GM12878 (cell line): ENCODE measurements around the gene ADAMTSL3. TPM values are rescaled to one million over a fixed set of nuclear protein-coding genes. Genes with fewer than 3 reads are reported as not detected.

ENCODE experiments used
- ATAC-seq: fragments of 200-7000 bp; cut with Tn5 transposase; 3 replicates; pipeline ENCODE4 v1.9.1; 2020; ENCODE audit warnings: mild to moderate bottlenecking, moderate library complexity
- BruUV-seq: library from RNA; stranded (reverse); fragments of 400-500 nt; replicated peaks from 2 replicates; lab custom pipeline; 2021; lab: Mats Ljungman, UMichigan
- CTCF ChIA-PET: fragments of 300-600 bp; sonication (Branson Sonifier 250); formaldehyde crosslinking; extraction: SDS; loops from one replicate; lab custom pipeline; 2021; ENCODE audit warnings: inconsistent platforms; lab: Yijun Ruan, JAX
- POLR2A ChIA-PET: fragments of 350-600 bp; formaldehyde crosslinking; extraction: SDS; loops from one replicate; lab custom pipeline; 2021; ENCODE audit warnings: inconsistent platforms; lab: Charles Lee
- RAD21 ChIA-PET: fragments of 300-600 bp; sonication (Branson Sonifier 250); formaldehyde crosslinking; loops from one replicate; lab custom pipeline; 2023; ENCODE audit warnings: antibody characterized with exemption; ENCODE audit not compliant: unreplicated experiment; lab: Charles Lee
- SMC1A ChIA-PET: fragments of 300-600 bp; sonication (Branson Sonifier 250); formaldehyde crosslinking; loops from one replicate; lab custom pipeline; 2023; ENCODE audit not compliant: unreplicated experiment, uncharacterized antibody; lab: Charles Lee
- DNase-seq: peaks from one replicate; pipeline ENCODE4 v3.0.0-alpha.2; 2011; ENCODE audit warnings: low read depth, low spot score
- FAIRE-seq: peaks from 3 replicates; lab custom pipeline; 2011; peaks lifted over from hg19 to GRCh38; lab: Jason Lieb, UNC
- H2AFZ ChIP-seq: 2 replicates; pipeline ENCODE4 v1.6.0; 2011; ENCODE audit warnings: low read depth, low read length, control low read depth; ENCODE audit not compliant: control insufficient read depth
- H3K27ac ChIP-seq: 2 replicates; pipeline ENCODE4 v1.5.1; 2011; ENCODE audit warnings: control low read depth; ENCODE audit not compliant: control insufficient read depth, insufficient read depth
- H3K27me3 ChIP-seq, 2 experiments: replicated peaks in 1 of 2; 2 replicates each; pipeline versions ENCODE4 v1.6.0 to v1.6.1; 2011; ENCODE audit warnings: low read length in 1 of 2; ENCODE audit not compliant: control insufficient read depth in 2 of 2, insufficient read depth in 2 of 2
- H3K36me3 ChIP-seq, 2 experiments: 2 replicates each; pipeline ENCODE4 v1.5.1; 2011; ENCODE audit warnings: low read length in 1 of 2; ENCODE audit not compliant: control insufficient read depth in 2 of 2, insufficient read depth in 2 of 2
- H3K4me1 ChIP-seq: 2 replicates; pipeline ENCODE4 v1.6.1; 2011; ENCODE audit warnings: mild to moderate bottlenecking, low read length, moderate library complexity, mixed read lengths; ENCODE audit not compliant: control insufficient read depth, insufficient read depth
- H3K4me2 ChIP-seq: 2 replicates; pipeline ENCODE4 v1.6.0; 2011; ENCODE audit warnings: control low read depth; ENCODE audit not compliant: control insufficient read depth, insufficient read depth
- H3K4me3 ChIP-seq: fragments of 200-600 bp; sonication (generic); 2 replicates; pipeline ENCODE4 v1.5.1; 2016
- H3K79me2 ChIP-seq: 2 replicates; pipeline ENCODE4 v1.6.0; 2011; ENCODE audit warnings: low read length; ENCODE audit not compliant: control insufficient read depth, insufficient read depth
- H3K9ac ChIP-seq: 2 replicates; pipeline ENCODE4 v1.8.0; 2011; ENCODE audit warnings: low read length, control low read depth, mixed read lengths; ENCODE audit not compliant: control insufficient read depth, insufficient read depth
- H3K9me3 ChIP-seq: replicated peaks from 3 replicates; pipeline ENCODE4 v1.5.1; 2011; ENCODE audit warnings: mild to moderate bottlenecking, low read length; ENCODE audit not compliant: control insufficient read depth, insufficient read depth
- H4K20me1 ChIP-seq: 2 replicates; pipeline ENCODE4 v1.6.0; 2011; ENCODE audit not compliant: control insufficient read depth, insufficient read depth
- BHLHE40 ChIP-seq, 2 experiments: fragments of 450-650 bp in 1 of 2; IDR thresholded peaks; 2 replicates each; pipeline ENCODE4 v1.6.1; 2011 to 2017; ENCODE audit warnings: low read depth in 2 of 2, borderline replicate concordance in 1 of 2, improper control_type of control experiment in 1 of 2, low read length in 1 of 2, mild to moderate bottlenecking in 1 of 2
- GABPA ChIP-seq: IDR thresholded peaks from 2 replicates; pipeline ENCODE4 v1.6.1; 2014; ENCODE audit warnings: antibody characterized with exemption, low read depth, mild to moderate bottlenecking, inconsistent platforms
- HDAC2 ChIP-seq: fragments of 200-600 bp; sonication (generic); IDR thresholded peaks from 2 replicates; pipeline ENCODE4 v1.6.1; 2017
- IKZF1 ChIP-seq: fragments of 450-650 bp; conservative IDR thresholded peaks from 2 replicates; pipeline ENCODE4 v1.6.1; 2017; ENCODE audit warnings: antibody characterized with exemption, mild to moderate bottlenecking
- NFYB ChIP-seq: IDR thresholded peaks from 2 replicates; pipeline ENCODE4 v1.6.1; 2011; ENCODE audit warnings: low read depth, mild to moderate bottlenecking, low read length, improper control_type of control experiment, moderate library complexity; ENCODE audit not compliant: insufficient read depth
- PAX8 ChIP-seq: fragments of 450-650 bp; IDR thresholded peaks from 2 replicates; pipeline ENCODE4 v1.6.1; 2017; ENCODE audit warnings: mild to moderate bottlenecking, moderate library complexity
- POLR2AphosphoS5 ChIP-seq: IDR thresholded peaks from 2 replicates; pipeline ENCODE4 v1.6.1; 2011; ENCODE audit warnings: mild to moderate bottlenecking, low read length, inconsistent platforms
- RFX5 ChIP-seq: IDR thresholded peaks from 2 replicates; pipeline ENCODE4 v1.6.1; 2011; ENCODE audit warnings: low read depth, low read length, improper control_type of control experiment
- SRF ChIP-seq, 2 experiments: IDR thresholded peaks; 2 replicates each; pipeline ENCODE4 v1.6.1; 2011; ENCODE audit warnings: low read depth in 2 of 2, low read length in 2 of 2, mild to moderate bottlenecking in 1 of 2, moderate library complexity in 1 of 2
- TARDBP ChIP-seq: IDR thresholded peaks from 2 replicates; pipeline ENCODE4 v1.6.1; 2016; ENCODE audit warnings: borderline replicate concordance
- WGBS: methylation state at CpG from one replicate; pipeline ENCODE4 v1.1.6; 2016; ENCODE audit warnings: low lambda C conversion rate; ENCODE audit not compliant: insufficient replicate concordance, insufficient coverage; ENCODE audit errors: missing lambda C conversion rate; 5-methylcytosine and 5-hydroxymethylcytosine counted together
- in situ Hi-C: fragments of 300-500 bp; cut with MboI; formaldehyde crosslinking; loops from 9 replicates; pipeline ENCODE4 v1.14.3; 2018; ENCODE audit warnings: mixed read lengths
- intact Hi-C: fragments of 100-400 bp; cut with micrococcal nuclease; formaldehyde crosslinking; loops from one replicate; pipeline ENCODE4 v1.14.2; 2022; ENCODE audit not compliant: unreplicated experiment
- polyA plus RNA-seq, 11 experiments: library from polyadenylated mRNA; depleted of rRNA in 4 of 11; unstranded in 6 of 11; stranded (reverse) in 5 of 11; fragments of >200 nt; fragmentation: Nextera tagmentation in 4 of 11; fragmentation: Illumina TruSeq in 1 of 11; extraction: Ambion mirVana in 4 of 11; extraction: Trizol in 1 of 11; gene quantifications; 1 replicate in 1 of 11; 2 replicates in 10 of 11; pipeline versions ENCODE4 v1.2.1 to v1.2.3, GENCODE V29; 2011 to 2016; ENCODE audit warnings: inconsistent platforms in 2 of 11, missing spikeins in 2 of 11, low read depth in 1 of 11
- total RNA-seq, 4 experiments: library from RNA; depleted of rRNA in 3 of 4; stranded (reverse); fragments of >200 nt in 3 of 4; fragmentation: Illumina TruSeq in 1 of 4; extraction: Trizol in 1 of 4; gene quantifications; 2 replicates each; pipeline versions ENCODE4 v1.2.1 to v1.2.3, GENCODE V29; 2013 to 2021
- TF ChIP-seq, protein P1 (sequence below): fragments of 450-650 bp; conservative IDR thresholded peaks from 2 replicates; pipeline ENCODE4 v1.6.1; 2017; ENCODE audit warnings: mild to moderate bottlenecking, moderate library complexity
- TF ChIP-seq, protein P2 (sequence below): fragments of 450-650 bp; IDR thresholded peaks from 2 replicates; pipeline ENCODE4 v1.6.1; 2017; ENCODE audit warnings: low read depth, mild to moderate bottlenecking, moderate library complexity

Gene ADAMTSL3
- total and polyA plus RNA-seq, 10 of the 15 experiments (the other 5 are each of a cell fraction or from before 2014, with no cell fraction given), result 0.01 to 0.28 (median 0.13) TPM

DNA sequence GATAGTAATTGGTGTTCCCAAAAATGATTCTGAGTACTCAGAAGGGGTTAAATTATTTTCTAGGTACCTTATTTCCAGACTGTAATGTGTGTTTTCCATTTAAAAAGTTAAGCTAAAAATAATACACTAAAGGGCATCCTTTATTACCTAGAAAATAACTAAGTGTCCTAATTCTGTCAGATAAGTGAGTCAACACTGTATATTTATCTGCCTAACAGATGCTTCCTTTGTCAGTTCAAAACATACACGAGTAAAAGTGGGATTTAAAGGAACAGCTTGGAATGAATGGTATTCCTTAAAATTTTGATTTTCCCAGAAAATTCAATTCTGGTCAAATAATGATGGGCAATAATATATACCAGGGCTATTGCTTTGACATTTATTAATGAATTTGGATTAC is 78.3 kb downstream of the ADAMTSL3 start:
- WGBS, result 0% methylated on average over 1 of the region's 1 CpG

DNA sequence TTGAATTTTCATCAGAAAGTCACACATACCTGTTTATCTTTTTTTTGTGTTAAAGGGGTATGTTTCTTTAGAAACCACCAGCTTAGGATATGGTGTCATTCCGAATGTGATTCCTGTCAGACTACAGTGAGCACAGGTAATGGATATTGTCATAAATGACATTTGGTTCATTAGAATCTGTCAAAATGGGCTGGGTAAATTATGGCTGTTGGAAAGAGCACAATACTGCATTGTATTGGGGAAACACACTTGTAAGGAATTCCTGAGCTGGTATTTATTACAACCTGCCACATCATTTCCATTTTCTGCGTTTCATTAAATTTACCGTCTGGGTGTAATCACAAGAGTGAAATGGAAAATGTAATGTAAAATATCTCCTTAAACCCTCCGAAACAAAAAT is 78.8 kb downstream of the ADAMTSL3 start:
- 44% methylated on average over 4 of the region's 4 CpGs for WGBS
- RAD21 ChIA-PET, result interaction anchor here (1.6 kb wide), 1 partner anchor 261 kb away, joined by 5 read pairs; no protein-coding TSS in a partner anchor
- no peak for TF ChIP-seq NFYB
- no peak for TF ChIP-seq SRF (IDR thresholded peaks at IDR 0.05; ENCODE audit: low read depth in 2 of 2, low read length in 2 of 2)
- no peak for TF ChIP-seq HDAC2
- no peak for TF ChIP-seq RFX5
- no peak for TF ChIP-seq TARDBP
- TF ChIP-seq, protein P1, sequence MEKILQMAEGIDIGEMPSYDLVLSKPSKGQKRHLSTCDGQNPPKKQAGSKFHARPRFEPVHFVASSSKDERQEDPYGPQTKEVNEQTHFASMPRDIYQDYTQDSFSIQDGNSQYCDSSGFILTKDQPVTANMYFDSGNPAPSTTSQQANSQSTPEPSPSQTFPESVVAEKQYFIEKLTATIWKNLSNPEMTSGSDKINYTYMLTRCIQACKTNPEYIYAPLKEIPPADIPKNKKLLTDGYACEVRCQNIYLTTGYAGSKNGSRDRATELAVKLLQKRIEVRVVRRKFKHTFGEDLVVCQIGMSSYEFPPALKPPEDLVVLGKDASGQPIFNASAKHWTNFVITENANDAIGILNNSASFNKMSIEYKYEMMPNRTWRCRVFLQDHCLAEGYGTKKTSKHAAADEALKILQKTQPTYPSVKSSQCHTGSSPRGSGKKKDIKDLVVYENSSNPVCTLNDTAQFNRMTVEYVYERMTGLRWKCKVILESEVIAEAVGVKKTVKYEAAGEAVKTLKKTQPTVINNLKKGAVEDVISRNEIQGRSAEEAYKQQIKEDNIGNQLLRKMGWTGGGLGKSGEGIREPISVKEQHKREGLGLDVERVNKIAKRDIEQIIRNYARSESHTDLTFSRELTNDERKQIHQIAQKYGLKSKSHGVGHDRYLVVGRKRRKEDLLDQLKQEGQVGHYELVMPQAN, result no peak

More for the DNA sequence above, 78.3 kb downstream of the ADAMTSL3 start:
- H2AFZ ChIP-seq, result no peak overlapping the region
- FAIRE-seq, result no peak
- H3K4me3 ChIP-seq, result no peak overlapping the region
- H3K4me1 ChIP-seq, result no peaks in the 10 kb centered on the region
- no peak for ATAC-seq
- H3K36me3 ChIP-seq, result no peaks in the 10 kb centered on the region
- ChIA-PET CTCF (interaction anchor here (1.0 to 4.9 kb wide), 3 partner anchors 33 to 261 kb away, joined by 3 to 23 read pairs (median 3); no protein-coding TSS in a partner anchor), RAD21 (interaction anchor here (1.6 kb wide), 1 partner anchor 261 kb away, joined by 5 read pairs; no protein-coding TSS in a partner anchor), SMC1A (interaction anchor here (1.4 to 4.3 kb wide), 2 partner anchors 17 to 292 kb away, joined by 5 to 18 read pairs; no protein-coding TSS in a partner anchor), POLR2A (no interaction called here)
- H3K27me3 ChIP-seq, result no peaks in the 10 kb centered on the region
- no peaks in the 10 kb centered on the region for H3K9me3 ChIP-seq
- TF ChIP-seq GABPA (no peak), PAX8 (no peak), IKZF1 (no peak), BHLHE40 (IDR thresholded peaks at IDR 0.05; ENCODE audit: borderline replicate concordance in 1 of 2, low read depth in 2 of 2, low read length in 1 of 2) (no peak), POLR2AphosphoS5 (no peak)
- TF ChIP-seq, protein P2, sequence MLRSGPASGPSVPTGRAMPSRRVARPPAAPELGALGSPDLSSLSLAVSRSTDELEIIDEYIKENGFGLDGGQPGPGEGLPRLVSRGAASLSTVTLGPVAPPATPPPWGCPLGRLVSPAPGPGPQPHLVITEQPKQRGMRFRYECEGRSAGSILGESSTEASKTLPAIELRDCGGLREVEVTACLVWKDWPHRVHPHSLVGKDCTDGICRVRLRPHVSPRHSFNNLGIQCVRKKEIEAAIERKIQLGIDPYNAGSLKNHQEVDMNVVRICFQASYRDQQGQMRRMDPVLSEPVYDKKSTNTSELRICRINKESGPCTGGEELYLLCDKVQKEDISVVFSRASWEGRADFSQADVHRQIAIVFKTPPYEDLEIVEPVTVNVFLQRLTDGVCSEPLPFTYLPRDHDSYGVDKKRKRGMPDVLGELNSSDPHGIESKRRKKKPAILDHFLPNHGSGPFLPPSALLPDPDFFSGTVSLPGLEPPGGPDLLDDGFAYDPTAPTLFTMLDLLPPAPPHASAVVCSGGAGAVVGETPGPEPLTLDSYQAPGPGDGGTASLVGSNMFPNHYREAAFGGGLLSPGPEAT, result no peak
- no TSS peak for BruUV-seq
- no peaks in the 10 kb centered on the region for H3K79me2 ChIP-seq
- intact Hi-C loops (loop anchor here (10.0 kb wide), 1 partner anchor 263 kb away; no protein-coding TSS in a partner anchor), in situ Hi-C loops (no loop called here)
- H3K9ac ChIP-seq, result no peak overlapping the region
- no peak overlapping the region for H3K4me2 ChIP-seq
- no peaks in the 10 kb centered on the region for H4K20me1 ChIP-seq
- DNase-seq, result no peak
- H3K27ac ChIP-seq, result no peak overlapping the region

More for the DNA sequence above, 78.8 kb downstream of the ADAMTSL3 start:
- Histone ChIP-seq H3K27ac (no peak overlapping the region), H3K4me2 (no peak overlapping the region), H2AFZ (no peak overlapping the region), H3K79me2 (no peaks in the 10 kb centered on the region), H3K4me1 (no peaks in the 10 kb centered on the region), H3K9me3 (no peaks in the 10 kb centered on the region), H3K27me3 (no peaks in the 10 kb centered on the region), H3K4me3 (no peak overlapping the region), H3K36me3 (no peaks in the 10 kb centered on the region), H3K9ac (no peak overlapping the region), H4K20me1 (no peaks in the 10 kb centered on the region)
- FAIRE-seq (peak; percentile 27), DNase-seq (no peak), ATAC-seq (no peak)
- no TSS peak for BruUV-seq
- ChIA-PET CTCF (interaction anchor here (0.7 to 4.9 kb wide), 3 partner anchors 16 to 260 kb away, joined by 3 to 23 read pairs (median 3); no protein-coding TSS in a partner anchor), POLR2A (no interaction called here), SMC1A (interaction anchor here (1.4 to 4.3 kb wide), 2 partner anchors 17 to 292 kb away, joined by 5 to 18 read pairs; no protein-coding TSS in a partner anchor)
- in situ Hi-C loops (no loop called here), intact Hi-C loops (loop anchor here (10.0 kb wide), 1 partner anchor 262 kb away; no protein-coding TSS in a partner anchor)
